C1 segment of cervical spinal cord (tissue), 14 donors: ENCODE data around the gene DTHD1.
A peak's percentile ranks its signal among the peaks of the same experiment; 100 is the strongest.

Experiments
- DNase-seq, 14 donors: peaks; one replicate each; lab custom pipeline; 2025; lab: John Stamatoyannopoulos, UW

Gene DTHD1

DNA sequence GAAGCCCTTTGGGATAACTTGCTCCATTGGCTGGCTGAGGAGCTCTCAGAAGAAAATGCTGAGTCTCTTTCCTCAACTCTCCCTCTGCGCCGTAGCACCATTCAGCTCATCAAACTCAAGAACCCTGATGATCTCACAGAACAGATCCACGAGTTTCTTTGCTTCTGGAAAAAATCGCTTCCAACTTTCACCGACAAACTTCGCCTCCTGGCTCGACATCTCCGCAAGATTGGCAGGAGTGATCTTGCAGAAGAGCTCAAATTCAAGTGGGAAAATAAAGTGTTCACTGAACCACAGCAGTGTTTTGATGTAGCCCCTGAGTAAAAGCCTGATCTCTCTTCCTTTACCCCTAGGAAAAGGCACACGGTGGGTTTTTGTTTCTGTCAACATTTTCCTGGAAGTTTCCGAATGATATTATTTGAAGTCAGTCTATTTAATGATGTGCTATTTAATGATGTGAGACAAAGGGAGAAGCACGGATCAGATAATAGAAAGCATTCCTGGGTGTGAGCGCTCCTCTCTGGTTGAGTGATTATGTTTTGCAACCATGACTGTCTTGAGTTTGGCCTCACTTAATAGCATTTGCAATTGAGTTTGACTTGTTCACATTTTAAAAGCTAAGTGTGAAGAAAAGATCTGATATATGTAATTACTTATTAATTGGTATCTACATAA, 62.2 kb downstream of the DTHD1 start:
- DNase-seq = no peak

DNA sequence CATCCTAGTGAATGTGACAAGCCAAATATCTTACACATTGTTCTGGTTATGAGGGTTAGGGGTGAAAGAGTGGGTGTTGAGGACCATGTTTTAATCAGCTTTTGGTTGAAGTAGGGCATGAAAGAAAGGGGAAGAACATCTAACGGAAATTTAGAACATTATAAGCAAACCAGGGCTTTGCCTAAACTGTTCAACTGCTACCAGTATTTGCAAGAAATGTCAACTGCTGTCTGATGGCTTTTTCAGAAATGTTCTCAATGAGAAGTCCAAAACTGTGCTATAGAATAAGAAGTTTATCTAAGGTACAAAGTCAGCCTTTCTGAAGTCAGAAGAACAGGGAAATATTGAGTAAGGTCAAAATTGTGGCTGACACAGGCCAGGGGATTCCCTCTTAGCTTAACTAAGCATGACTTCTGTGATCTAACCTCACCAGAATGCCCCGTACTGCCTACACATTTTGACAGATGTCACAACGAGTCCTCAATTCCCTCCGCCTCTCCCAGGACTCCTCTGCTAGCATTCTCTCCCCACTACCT, 67.1 kb downstream of the DTHD1 start:
- DNase-seq = no peak

- no peak for DNase-seq
Measured at GRCh38 chr4:36349938-36350549, 68.6 kb downstream of the DTHD1 start.

- peak in 9 of 14 donors; percentile 22 to 52 (median 42) for DNase-seq
Measured at GRCh38 chr4:36351082-36351666, 69.8 kb downstream of the DTHD1 start.

DNA sequence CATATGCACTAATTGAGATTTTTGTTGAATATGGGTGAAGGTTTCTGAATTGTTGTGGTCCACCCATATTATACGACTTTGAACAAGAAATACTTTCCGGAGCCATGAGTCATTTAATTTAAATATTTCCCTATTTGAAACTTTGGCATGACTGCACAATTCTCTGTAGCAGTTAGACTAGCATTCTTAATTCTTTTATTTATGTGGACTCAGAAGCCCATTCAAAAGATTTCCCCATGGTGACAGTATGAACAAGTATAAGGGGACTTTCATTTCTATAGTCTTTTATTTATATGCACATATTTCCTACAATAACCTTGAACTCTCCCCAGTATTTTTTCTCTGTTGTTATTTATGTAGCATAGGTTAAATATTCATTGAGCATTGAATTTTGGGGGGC, 72.6 kb downstream of the DTHD1 start:
- DNase-seq = no peak

DNA sequence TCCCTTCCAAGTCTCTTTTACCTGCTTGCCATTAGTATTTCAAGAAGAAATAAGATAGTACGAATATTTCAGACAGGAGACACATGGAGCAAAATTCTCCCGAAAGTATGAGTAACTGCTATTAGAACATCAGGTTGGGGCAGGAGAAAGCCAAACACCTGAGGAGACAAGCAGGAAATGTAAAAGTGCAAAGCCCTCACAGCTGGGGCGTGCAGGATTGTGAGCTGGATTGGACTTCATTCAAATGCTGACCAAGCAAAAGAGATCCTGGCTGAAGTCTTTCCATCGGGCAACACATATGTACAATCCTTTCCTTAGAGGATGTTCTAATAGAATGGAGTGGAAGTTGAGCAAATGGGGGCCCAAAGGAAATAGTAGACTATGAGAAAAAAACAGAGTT, 76.8 kb downstream of the DTHD1 start:
- DNase-seq = no peak

DNA sequence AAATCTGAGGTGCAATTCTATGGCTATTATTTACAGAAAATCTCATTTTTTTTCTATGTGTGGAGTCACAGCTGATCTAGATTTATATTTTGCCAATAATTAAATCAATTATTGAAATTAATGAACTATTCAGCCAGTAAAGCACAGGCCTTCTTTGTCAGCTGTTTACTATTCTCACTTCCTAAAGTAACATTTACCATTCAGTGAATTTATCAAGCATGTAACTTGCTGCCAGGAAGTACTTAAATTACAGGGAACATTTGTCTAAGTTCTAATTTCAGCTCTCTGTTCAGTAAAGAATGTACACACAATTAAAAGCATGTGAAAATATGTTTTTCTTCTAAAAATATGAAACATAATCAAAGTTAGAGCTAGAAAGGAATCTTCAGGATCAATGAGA, 79.3 kb downstream of the DTHD1 start:
- DNase-seq = no peak

GRCh38 chr4:36363024-36363423, 81.6 kb downstream of the DTHD1 start:
- DNase-seq = no peak

- DNase-seq = no peak
Measured at GRCh38 chr4:36374836-36375511, 93.6 kb downstream of the DTHD1 start.

GRCh38 chr4:36385951-36386571, 104.6 kb downstream of the DTHD1 start:
- peak in 1 of 14 donors; percentile 9 for DNase-seq

DNA sequence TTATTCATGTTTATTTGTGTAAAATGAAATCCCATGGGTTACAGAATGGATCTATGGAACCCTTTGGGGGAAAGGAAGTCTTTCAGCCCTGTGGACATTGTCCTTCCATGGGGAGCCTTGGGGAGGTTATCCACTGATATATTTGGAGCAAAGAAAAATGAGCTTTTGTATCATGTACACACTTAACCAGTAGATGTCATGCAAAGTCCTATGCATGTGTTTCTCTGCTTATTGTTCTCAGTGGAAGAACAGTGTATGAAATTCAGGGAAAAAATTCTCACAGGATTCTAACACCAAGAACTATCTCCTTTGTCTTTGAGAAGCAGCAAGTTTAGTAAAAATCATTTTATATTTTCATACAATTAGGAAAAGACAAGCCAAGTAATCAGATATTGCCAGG, 105.3 kb downstream of the DTHD1 start:
- no peak for DNase-seq

DNA sequence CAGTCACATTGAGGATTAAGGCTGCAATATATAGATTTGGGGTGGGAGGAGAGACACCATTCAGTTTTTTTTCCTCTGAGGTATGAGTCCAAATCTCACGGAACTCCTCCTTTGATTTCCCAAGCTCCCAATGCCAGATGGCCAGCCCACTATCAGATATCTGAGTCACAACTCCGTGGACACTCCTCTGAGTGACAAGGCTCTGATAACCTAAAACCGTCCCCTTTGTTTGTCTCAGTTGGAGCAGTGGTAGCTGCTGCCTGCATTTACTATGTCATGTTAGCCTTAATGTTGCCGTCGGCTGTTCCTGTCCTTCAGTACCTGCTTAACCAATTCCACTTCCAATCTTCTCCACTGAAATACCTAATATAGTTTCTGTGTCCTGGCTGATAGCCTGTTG, 107.3 kb downstream of the DTHD1 start:
- DNase-seq = no peak

DNA sequence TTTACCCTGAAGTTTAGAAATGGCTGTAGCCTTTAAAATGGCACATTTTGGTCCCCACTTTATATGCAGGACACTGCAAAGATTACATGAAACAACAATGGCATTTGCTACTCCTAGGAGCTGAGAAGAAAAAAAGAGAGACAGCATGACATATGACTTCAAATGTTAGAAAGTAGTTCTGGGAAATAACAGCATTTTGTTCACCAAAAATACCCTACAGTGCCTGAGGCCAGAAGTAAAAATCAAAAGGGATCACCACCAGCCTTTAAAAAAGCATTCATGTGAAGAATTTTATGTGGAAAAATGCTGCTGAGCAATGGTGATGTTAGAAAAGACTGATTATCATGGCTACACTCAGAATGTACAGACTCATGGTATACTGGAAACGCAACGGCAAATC, 110.0 kb downstream of the DTHD1 start:
- no peak for DNase-seq

DNA sequence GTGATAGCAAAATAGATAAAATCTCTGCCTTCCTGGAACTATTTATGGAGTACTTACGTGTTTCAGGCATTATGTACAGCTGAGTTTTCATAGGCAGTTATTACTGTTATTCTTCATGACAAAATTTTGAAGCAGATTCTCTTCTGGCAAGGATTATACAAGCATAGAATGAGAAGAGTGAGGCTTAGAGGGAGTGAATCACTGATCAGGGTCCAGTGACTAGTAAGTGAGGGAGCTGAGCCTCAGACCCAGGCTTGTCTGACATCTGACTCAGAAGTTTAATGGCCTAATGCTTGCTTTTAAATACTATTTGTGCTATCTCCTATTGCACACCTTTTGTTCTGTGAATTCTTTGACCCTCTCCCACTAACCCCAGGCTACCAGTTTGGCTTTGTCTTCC, 110.6 kb downstream of the DTHD1 start:
- DNase-seq = no peak

- DNase-seq = no peak
Measured at GRCh38 chr4:36392916-36393315, 111.5 kb downstream of the DTHD1 start.
